Neural progenitor cell (in vitro differentiated cells): ENCODE results near the gene MRO.

ENCODE experiments used
- EZH2 ChIP-seq: fragments of 200-600 bp; sonication (generic); IDR thresholded peaks from 2 replicates; pipeline ENCODE4 v1.6.1; 2017; ENCODE audit warnings: antibody characterized with exemption, mild to moderate bottlenecking, moderate library complexity
- TF ChIP-seq, protein P1 (sequence below): fragments of 200-600 bp; sonication (generic); IDR thresholded peaks from 2 replicates; pipeline ENCODE4 v1.5.1; 2017; ENCODE audit warnings: antibody characterized with exemption, mild to moderate bottlenecking

DNA sequence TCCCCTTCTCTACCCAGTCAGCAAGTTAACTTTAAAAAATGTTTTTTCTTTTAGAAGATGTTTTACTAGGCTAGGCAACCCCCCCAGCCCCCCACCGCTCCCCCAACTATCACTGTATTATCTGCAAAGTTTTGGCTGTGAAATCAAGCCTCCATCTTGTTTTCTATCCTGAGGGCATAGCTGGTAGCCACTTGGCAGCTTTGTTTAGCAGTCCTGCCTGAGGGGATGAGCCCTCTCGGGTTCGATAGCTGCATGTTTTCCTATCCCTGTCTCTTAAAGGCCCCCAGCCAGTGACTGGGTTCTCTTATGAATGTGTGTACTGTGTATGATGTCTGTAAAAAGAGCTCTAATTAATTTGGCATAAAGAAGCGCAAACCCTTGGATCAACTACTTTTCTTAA, 43.4 kb downstream of the MRO start:
- TF ChIP-seq, protein P1, sequence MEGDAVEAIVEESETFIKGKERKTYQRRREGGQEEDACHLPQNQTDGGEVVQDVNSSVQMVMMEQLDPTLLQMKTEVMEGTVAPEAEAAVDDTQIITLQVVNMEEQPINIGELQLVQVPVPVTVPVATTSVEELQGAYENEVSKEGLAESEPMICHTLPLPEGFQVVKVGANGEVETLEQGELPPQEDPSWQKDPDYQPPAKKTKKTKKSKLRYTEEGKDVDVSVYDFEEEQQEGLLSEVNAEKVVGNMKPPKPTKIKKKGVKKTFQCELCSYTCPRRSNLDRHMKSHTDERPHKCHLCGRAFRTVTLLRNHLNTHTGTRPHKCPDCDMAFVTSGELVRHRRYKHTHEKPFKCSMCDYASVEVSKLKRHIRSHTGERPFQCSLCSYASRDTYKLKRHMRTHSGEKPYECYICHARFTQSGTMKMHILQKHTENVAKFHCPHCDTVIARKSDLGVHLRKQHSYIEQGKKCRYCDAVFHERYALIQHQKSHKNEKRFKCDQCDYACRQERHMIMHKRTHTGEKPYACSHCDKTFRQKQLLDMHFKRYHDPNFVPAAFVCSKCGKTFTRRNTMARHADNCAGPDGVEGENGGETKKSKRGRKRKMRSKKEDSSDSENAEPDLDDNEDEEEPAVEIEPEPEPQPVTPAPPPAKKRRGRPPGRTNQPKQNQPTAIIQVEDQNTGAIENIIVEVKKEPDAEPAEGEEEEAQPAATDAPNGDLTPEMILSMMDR, result no peak
- no peak for TF ChIP-seq EZH2
